HL-60 (cell line): ENCODE data around the gene GRK2.

Source experiments
- CTCF ChIP-seq: IDR thresholded peaks from one replicate; pipeline ENCODE4 v1.5.1; 2011; ENCODE audit warnings: low read length, control low read depth, inconsistent platforms; ENCODE audit not compliant: insufficient read depth
- REST ChIP-seq: IDR thresholded peaks from 2 replicates; pipeline ENCODE4 v1.6.1; 2012; ENCODE audit warnings: low read depth; ENCODE audit not compliant: insufficient replicate concordance

- TF ChIP-seq CTCF (no peak), REST (no peak)
Measured at GRCh38 chr11:67304511-67305113, 38.3 kb downstream of the GRK2 start.
